ENCODE measurements around the gene TPI1.

Gene TPI1

GRCh38 chr12:6840761-6841515 is 26.4 kb upstream of the TPI1 start, which contains the start of gene GNB3:
GNB3 (plus strand) TSS chr12:6840925; CDS start chr12:6841288, 363 bp downstream.
- intact Hi-C loops (cut with DNase I), result no loop called here
- DNase-seq, result no peak

DNA sequence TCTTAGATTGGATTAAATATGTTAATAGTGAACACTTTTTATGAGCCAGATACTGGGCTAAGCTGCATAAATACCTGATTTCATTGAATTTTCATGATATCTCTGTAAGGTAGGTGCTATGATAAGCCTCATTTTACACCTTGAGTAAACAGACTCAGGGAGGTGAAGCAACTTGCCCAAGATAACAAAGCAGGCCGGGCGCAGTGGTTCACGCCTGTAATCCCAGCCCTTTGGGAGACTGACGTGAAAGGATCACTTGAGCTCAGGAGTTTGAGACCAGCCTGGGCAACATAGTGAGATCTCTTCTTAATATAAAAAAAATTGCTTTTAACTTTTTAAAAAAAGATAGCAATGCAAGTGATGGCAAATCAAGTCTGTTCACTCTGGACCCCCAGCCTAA is 25.3 kb upstream of the TPI1 start:
- no peak for DNase-seq
- intact Hi-C loops (cut with DNase I), result no loop called here

DNA sequence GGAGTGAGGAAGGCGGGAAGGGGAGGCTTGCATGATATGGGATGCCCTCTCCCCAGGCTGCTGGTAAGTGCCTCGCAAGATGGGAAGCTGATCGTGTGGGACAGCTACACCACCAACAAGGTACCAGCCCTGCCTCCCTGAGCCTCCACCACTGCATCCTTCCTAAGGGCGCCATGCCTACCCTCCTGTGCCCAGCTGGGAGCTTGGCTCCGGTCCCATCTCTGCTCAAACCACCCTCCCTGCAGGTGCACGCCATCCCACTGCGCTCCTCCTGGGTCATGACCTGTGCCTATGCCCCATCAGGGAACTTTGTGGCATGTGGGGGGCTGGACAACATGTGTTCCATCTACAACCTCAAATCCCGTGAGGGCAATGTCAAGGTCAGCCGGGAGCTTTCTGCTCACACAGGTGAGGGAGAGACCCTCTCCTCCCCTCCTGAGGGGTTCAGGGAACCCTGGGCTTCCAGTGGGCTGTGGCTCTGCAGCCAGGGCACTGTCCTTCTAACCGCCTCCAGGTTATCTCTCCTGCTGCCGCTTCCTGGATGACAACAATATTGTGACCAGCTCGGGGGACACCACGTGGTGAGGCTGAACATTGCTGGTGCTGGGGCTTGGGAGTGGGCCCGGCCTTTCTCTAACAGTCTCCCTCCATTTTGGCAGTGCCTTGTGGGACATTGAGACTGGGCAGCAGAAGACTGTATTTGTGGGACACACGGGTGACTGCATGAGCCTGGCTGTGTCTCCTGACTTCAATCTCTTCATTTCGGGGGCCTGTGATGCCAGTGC is 24.0 kb upstream of the TPI1 start:
- DNase-seq, result no peak
- intact Hi-C loops (cut with DNase I), result no loop called here

DNA sequence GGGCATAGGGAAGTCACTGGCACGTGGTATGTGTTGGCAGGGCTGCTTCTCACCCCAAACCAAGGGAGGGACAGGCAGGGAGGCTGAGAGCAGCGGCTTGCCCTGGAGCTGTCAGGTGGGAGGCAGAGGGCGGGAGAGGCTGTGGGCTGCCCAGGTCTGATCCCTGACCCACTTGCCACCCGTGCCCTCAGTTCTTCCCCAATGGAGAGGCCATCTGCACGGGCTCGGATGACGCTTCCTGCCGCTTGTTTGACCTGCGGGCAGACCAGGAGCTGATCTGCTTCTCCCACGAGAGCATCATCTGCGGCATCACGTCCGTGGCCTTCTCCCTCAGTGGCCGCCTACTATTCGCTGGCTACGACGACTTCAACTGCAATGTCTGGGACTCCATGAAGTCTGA is 21.9 kb upstream of the TPI1 start:
- DNase-seq, result no peak
- intact Hi-C loops (cut with DNase I), result no loop called here

- intact Hi-C loops (cut with DNase I), result no loop called here
- DNase-seq, result peak in 4 of 42 donors; percentile 29 to 56 (median 42)
These were observed 20.9 kb upstream of the TPI1 start for GRCh38 chr12:6846316-6846869.

DNA sequence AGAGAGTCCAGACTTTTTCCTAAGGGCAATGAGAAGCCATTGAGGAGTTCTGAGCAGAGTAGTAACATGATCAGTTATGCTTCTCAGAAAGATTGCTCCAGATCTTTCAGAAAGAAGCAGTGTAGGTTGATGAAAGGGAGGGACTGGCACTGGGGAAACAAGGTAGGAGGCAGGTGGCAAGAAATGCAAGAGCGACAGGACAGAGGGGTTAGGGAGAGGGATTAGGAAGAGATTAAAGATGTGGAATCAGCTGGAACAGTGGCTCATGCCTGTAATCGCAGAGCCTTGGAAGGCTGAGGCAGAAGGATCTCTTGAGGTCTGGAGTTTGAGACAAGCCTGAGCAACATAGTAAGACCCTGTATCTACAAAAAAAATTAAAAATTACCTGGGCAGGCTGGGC is 19.7 kb upstream of the TPI1 start:
- intact Hi-C loops (cut with DNase I), result no loop called here
- DNase-seq, result peak in 3 of 42 donors; percentile 25 to 55 (median 29)

- intact Hi-C loops (cut with DNase I), result no loop called here
- DNase-seq, result no peak
These were observed 17.9 kb upstream of the TPI1 start for GRCh38 chr12:6849427-6849826.

DNA sequence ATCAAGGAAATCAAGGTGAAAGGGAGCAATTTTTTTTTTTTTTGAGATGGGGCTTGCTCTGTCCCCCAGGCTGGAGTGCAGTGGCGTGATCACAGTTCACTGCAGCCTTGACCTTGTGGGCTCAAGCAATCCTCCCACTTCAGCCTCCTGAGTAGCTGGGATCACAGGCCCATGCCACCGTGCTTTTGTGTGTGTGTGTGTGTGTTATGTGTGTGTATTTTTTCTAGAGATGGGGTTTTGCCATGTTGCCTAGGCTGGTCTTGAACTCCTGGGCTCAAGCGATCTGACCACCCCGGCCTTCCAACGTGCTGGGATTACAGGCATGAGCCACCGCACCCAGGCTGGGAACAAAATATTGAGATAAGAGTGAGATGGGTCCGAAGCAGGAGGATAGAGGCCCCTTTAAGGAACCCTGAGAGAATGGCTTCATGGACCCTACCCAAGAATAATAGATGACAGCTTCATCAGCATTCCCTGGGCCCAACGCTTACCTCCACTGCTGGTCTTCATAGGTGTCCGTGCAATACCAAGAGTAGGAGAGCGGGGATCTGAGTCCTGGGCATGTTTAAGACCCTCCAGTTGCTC is 17.3 kb upstream of the TPI1 start:
- intact Hi-C loops (cut with DNase I), result no loop called here
- DNase-seq, result no peak

- DNase-seq, result no peak
These were observed 16.6 kb upstream of the TPI1 start for GRCh38 chr12:6850796-6851152.

GRCh38 chr12:6851153-6851920 is 16.0 kb upstream of the TPI1 start, which contains the start of gene CDCA3:
CDCA3 (minus strand) TSS chr12:6851286; CDS start chr12:6850952, 334 bp downstream.
- DNase-seq, result peak; percentile 84 to 99 (median 96)
- intact Hi-C loops (cut with DNase I), result no loop called here

More at GRCh38 chr12:6850796-6851152, 16.6 kb upstream of the TPI1 start:
- intact Hi-C loops (cut with DNase I), result no loop called here

- intact Hi-C loops (cut with DNase I), result loop anchor here (2.0 kb wide), 1 partner anchor 39 kb away; no protein-coding TSS in a partner anchor
- DNase-seq, result peak; percentile 97 to 100 (median 100)
These were observed 15.2 kb upstream of the TPI1 start, which contains the start of gene USP5 for GRCh38 chr12:6851921-6852650. USP5 (plus strand) TSS chr12:6852150; CDS start chr12:6852180, 30 bp downstream.

GRCh38 chr12:6852651-6853354 is 14.5 kb upstream of the TPI1 start:
- DNase-seq, result peak in 35 of 42 donors; percentile 15 to 77 (median 56)
- intact Hi-C loops (cut with DNase I), result loop anchor here (2.0 kb wide), 1 partner anchor 38 kb away; no protein-coding TSS in a partner anchor

GRCh38 chr12:6853626-6854025 is 13.7 kb upstream of the TPI1 start:
- intact Hi-C loops (cut with DNase I), result loop anchor here (2.0 kb wide), 1 partner anchor 37 kb away; no protein-coding TSS in a partner anchor

GRCh38 chr12:6854036-6854435 is 13.3 kb upstream of the TPI1 start:
- no peak for DNase-seq
- intact Hi-C loops (cut with DNase I), result no loop called here

More at GRCh38 chr12:6853626-6854025, 13.7 kb upstream of the TPI1 start:
- DNase-seq, result no peak

GRCh38 chr12:6855322-6855721 is 12.0 kb upstream of the TPI1 start:
- DNase-seq, result no peak
- intact Hi-C loops (cut with DNase I), result no loop called here

- DNase-seq, result no peak
- intact Hi-C loops (cut with DNase I), result no loop called here
These were observed 8.5 kb upstream of the TPI1 start for GRCh38 chr12:6858799-6859198.

DNA sequence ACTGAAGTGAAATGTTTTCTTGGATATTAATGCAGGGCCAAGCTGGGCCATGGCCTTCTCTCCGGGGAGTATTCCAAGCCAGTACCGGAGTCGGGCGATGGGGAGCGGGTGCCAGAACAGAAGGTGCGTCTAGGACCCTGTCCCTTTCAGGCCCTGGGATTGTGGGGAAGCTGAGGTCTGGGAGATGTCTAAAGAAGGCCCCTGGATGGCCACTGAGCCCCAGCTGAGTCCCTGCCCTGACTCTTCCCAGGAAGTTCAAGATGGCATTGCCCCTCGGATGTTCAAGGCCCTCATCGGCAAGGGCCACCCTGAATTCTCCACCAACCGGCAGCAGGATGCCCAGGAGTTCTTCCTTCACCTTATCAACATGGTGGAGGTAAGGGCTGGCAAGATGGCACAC is 7.2 kb upstream of the TPI1 start:
- intact Hi-C loops (cut with DNase I), result no loop called here
- DNase-seq, result no peak
